ENCODE data around the gene NDST1.

DNA sequence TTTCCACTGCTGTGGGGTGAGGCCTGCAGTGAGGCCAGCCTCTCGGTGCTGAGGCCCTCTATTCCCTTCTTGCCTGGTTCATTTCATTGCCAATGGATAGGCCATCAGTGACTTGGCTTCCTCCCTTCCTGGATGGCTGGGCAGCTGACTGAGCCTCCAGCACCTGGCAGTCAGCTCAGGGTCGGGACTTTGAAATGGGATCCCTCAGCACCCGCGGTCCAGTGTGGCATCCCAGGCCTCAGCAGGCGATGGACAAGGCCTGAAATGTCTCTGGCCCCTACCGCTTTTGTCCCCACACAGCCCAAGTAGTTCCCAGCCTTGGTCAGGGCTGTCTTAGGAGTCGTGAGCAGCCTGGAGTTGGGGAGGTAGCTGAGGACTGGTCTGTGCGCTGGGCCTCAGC lies 17.2 kb downstream of the NDST1 start:
- TF ChIP-seq, protein P1, sequence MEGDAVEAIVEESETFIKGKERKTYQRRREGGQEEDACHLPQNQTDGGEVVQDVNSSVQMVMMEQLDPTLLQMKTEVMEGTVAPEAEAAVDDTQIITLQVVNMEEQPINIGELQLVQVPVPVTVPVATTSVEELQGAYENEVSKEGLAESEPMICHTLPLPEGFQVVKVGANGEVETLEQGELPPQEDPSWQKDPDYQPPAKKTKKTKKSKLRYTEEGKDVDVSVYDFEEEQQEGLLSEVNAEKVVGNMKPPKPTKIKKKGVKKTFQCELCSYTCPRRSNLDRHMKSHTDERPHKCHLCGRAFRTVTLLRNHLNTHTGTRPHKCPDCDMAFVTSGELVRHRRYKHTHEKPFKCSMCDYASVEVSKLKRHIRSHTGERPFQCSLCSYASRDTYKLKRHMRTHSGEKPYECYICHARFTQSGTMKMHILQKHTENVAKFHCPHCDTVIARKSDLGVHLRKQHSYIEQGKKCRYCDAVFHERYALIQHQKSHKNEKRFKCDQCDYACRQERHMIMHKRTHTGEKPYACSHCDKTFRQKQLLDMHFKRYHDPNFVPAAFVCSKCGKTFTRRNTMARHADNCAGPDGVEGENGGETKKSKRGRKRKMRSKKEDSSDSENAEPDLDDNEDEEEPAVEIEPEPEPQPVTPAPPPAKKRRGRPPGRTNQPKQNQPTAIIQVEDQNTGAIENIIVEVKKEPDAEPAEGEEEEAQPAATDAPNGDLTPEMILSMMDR (IDR thresholded peaks at IDR 0.05; ENCODE audit: low read length) = no peak
- TF ChIP-seq EZH2 (IDR thresholded peaks at IDR 0.05; ENCODE audit: borderline replicate concordance, low read length) = no peak
